PC-9 (cell line): ENCODE measurements around the gene KANSL3. TPM values are rescaled to one million over a fixed set of nuclear protein-coding genes. Genes with fewer than 3 reads are reported as not detected.

Experiments
- BruUV-seq: library from RNA; stranded (reverse); fragments of 400-500 nt; replicated peaks from 2 replicates; lab custom pipeline; 2021; lab: Mats Ljungman, UMichigan
- CTCF ChIA-PET: fragments of 300-600 bp; sonication (Branson Sonifier 250); formaldehyde crosslinking; loops from one replicate; lab custom pipeline; 2022; ENCODE audit warnings: antibody characterized with exemption; lab: Charles Lee
- POLR2A ChIA-PET: fragments of 300-600 bp; sonication (Branson Sonifier 250); formaldehyde crosslinking; loops from one replicate; lab custom pipeline; 2022; ENCODE audit warnings: antibody characterized with exemption; ENCODE audit not compliant: unreplicated experiment; lab: Charles Lee
- DNase-seq, 2 experiments: peaks; one replicate each; pipeline versions ENCODE4 v3.0.0 to v3.0.0-alpha.2; 2015 to 2022; ENCODE audit warnings: mixed read lengths in 1 of 2
- H2AFZ ChIP-seq: fragments of 200-600 bp; sonication (generic); 2 replicates; pipeline ENCODE4 v1.8.1; 2017; ENCODE audit warnings: antibody characterized with exemption
- H3F3A ChIP-seq: fragments of 200-600 bp; sonication (generic); 2 replicates; pipeline ENCODE4 v1.8.1; 2017; ENCODE audit warnings: antibody characterized with exemption, mild to moderate bottlenecking, low read depth; ENCODE audit not compliant: insufficient read depth
- H3K27ac ChIP-seq: fragments of 200-600 bp; sonication (generic); 2 replicates; pipeline ENCODE4 v1.6.1; 2016; ENCODE audit warnings: mixed run types
- H3K27me3 ChIP-seq: fragments of 200-600 bp; sonication (generic); 2 replicates; pipeline ENCODE4 v1.6.1; 2016; ENCODE audit warnings: low read depth, mixed run types; ENCODE audit not compliant: insufficient read depth
- H3K36me3 ChIP-seq: fragments of 200-600 bp; sonication (generic); 2 replicates; pipeline ENCODE4 v1.6.1; 2016; ENCODE audit warnings: low read depth, mixed run types
- H3K4me1 ChIP-seq: fragments of 200-600 bp; sonication (generic); replicated peaks from 2 replicates; pipeline ENCODE4 v1.6.1; 2016; ENCODE audit warnings: mixed run types; ENCODE audit not compliant: insufficient read depth
- H3K4me2 ChIP-seq: fragments of 200-600 bp; sonication (generic); 2 replicates; pipeline ENCODE4 v1.6.1; 2017; ENCODE audit warnings: mixed run types
- H3K4me3 ChIP-seq: fragments of 200-600 bp; sonication (generic); 2 replicates; pipeline ENCODE4 v1.6.1; 2016; ENCODE audit warnings: mixed run types
- H3K79me2 ChIP-seq: fragments of 200-600 bp; sonication (generic); 2 replicates; pipeline ENCODE4 v1.6.1; 2017; ENCODE audit warnings: low read depth, mixed run types
- H3K9me2 ChIP-seq: fragments of 200-600 bp; sonication (generic); 2 replicates; pipeline ENCODE4 v1.8.1; 2017; ENCODE audit warnings: mild to moderate bottlenecking; ENCODE audit not compliant: insufficient read depth
- H3K9me3 ChIP-seq: fragments of 200-600 bp; sonication (generic); 2 replicates; pipeline ENCODE4 v1.8.1; 2016; ENCODE audit warnings: low read depth; ENCODE audit not compliant: insufficient read depth
- H4K20me1 ChIP-seq: fragments of 200-600 bp; sonication (generic); 2 replicates; pipeline ENCODE4 v1.8.1; 2017; ENCODE audit not compliant: insufficient read depth
- CTCF ChIP-seq: fragments of 200-600 bp; sonication (generic); conservative IDR thresholded peaks from 2 replicates; pipeline ENCODE4 v1.6.1; 2017; ENCODE audit warnings: mixed run types, antibody characterized with exemption, mild to moderate bottlenecking, moderate library complexity
- EZH2 ChIP-seq: fragments of 200-600 bp; sonication (generic); IDR thresholded peaks from 2 replicates; pipeline ENCODE4 v1.8.0; 2017; ENCODE audit warnings: antibody characterized with exemption, low read depth
- intact Hi-C: fragments of 100-400 bp; cut with micrococcal nuclease; formaldehyde crosslinking; loops from one replicate; pipeline ENCODE4 v1.10.0; 2022; ENCODE audit not compliant: unreplicated experiment
- total RNA-seq: library from RNA; stranded (reverse); gene quantifications from 2 replicates; pipeline ENCODE4 v1.2.3, GENCODE V29; 2021

The KANSL3 gene
- total RNA-seq, 1 experiment from 2014 or later = 52.0 TPM

DNA sequence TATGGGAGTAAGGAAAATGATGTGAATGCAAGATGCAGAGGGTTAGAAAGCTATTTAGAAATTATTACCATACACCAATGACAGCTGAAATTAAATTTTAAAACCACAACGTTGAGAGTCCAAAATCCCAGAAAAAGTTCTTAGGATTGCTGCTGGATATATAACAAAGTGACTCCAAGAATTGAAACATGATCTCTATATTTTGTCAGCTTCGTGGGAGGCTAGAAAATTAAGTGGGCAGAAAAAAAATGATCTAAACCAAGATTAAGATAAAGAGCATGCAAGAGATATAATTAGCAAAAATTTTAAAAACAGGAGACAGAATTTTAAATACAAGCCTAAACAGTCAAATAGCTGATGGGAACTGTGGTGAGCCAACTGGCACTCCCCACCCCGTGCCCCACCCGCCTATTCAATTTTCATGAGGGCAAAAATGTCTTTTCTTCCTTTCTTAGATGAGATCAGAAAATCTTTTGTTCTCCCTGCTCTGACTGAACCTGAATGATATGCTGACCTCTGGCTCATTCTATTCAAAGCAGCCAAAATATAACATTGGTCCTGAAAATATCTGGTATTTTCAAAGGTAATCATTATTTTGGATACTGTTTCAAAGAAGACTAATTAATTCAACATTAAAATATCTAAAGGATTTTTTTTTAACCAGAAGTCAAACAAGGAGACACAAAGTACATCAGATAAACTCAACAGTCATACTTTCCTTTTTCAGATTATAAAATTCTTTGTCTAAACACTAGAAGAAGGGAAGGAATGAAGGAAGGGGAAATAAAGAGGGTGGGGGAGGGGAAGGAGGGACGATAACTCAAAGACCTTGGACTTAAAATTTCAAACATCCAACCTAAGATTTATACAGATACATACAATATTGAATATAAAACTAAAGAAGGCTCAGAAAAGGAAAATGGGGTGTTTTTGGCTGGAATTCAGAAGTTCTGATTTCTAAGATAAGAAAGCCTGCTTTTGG, 12.2 kb downstream of the KANSL3 start:
- H2AFZ ChIP-seq = no peak overlapping the region
- no TSS peak for BruUV-seq
- DNase-seq = no peak
- H3K4me3 ChIP-seq = no peak overlapping the region
- peaks cover 24% of the 10 kb centered on the region for H4K20me1 ChIP-seq
- H3K9me2 ChIP-seq = no peaks in the 10 kb centered on the region
- TF ChIP-seq EZH2 (no peak), CTCF (no peak)
- peaks cover 18% of the 10 kb centered on the region; the same call in 1 of the 2 replicates for H3F3A ChIP-seq
- ChIA-PET POLR2A (no interaction called here), CTCF (interaction anchor here (0.5 to 0.6 kb wide), 2 partner anchors 11 to 116 kb away, joined by 3 read pairs; no protein-coding TSS in a partner anchor)
- intact Hi-C loops = no loop called here
- H3K4me2 ChIP-seq = no peak overlapping the region
- H3K79me2 ChIP-seq = peaks cover 30% of the 10 kb centered on the region
- no peaks in the 10 kb centered on the region for H3K4me1 ChIP-seq
- peaks cover 60% of the 10 kb centered on the region for H3K36me3 ChIP-seq
- H3K27ac ChIP-seq = no peak overlapping the region
- H3K9me3 ChIP-seq = no peaks in the 10 kb centered on the region
- no peaks in the 10 kb centered on the region for H3K27me3 ChIP-seq

DNA sequence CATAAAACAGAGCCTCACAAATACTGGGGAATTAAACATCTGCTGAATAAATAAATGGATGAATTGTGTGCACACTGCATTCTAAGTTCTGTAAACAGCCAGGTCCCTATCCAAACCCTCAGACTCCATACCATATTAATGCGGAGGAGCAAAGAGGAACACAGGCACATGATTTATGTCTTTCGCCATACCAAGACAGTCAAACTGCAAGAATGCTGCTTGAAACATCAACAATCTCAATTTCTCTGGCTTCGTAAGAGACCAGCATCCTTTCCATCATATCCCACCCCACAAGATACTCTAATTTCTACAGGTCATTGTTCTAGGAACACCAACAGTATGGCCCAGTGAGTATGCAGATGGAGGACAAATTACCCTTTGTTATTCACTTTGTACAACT, 15.0 kb downstream of the KANSL3 start:
- BruUV-seq = no TSS peak
- Histone ChIP-seq H3K27me3 (no peaks in the 10 kb centered on the region), H3K79me2 (peaks cover 17% of the 10 kb centered on the region; the same call in 1 of the 2 replicates), H3K36me3 (peaks cover 59% of the 10 kb centered on the region), H3K4me3 (no peak overlapping the region), H3K4me2 (no peak overlapping the region), H3F3A (peaks cover 13% of the 10 kb centered on the region; the same call in 1 of the 2 replicates), H4K20me1 (peaks cover 5% of the 10 kb centered on the region; the same call in 1 of the 2 replicates), H3K9me2 (no peaks in the 10 kb centered on the region), H3K4me1 (no peaks in the 10 kb centered on the region), H3K9me3 (no peaks in the 10 kb centered on the region), H3K27ac (no peak overlapping the region), H2AFZ (no peak overlapping the region)
- CTCF ChIA-PET = no interaction called here
- intact Hi-C loops = no loop called here
- POLR2A ChIA-PET = no interaction called here
- DNase-seq = no peak
- no peak for TF ChIP-seq EZH2
- TF ChIP-seq CTCF = no peak

DNA sequence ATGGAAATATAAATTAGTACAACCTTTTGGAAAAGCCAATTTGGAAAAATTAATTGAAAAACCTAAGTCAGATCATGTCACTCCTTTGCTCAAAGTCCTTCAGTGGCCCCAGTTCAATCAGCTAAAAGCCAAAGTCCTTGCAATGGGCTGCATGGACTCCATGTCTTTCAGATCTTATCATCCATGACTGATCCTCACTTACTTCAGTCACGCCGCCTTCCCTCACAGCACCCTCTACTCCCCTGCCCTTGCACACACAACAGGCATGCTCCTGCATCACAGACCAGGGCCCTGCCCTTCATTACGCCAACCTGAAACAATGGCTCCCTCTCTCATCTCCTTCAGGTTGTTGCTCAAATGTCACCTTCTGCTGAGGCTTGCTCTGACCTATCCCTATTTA, 15.6 kb downstream of the KANSL3 start:
- no peaks in the 10 kb centered on the region for H3K27me3 ChIP-seq
- no peak overlapping the region for H3K27ac ChIP-seq
- peaks cover 13% of the 10 kb centered on the region; the same call in 1 of the 2 replicates for H3F3A ChIP-seq
- no peak for DNase-seq
- H2AFZ ChIP-seq = no peak overlapping the region
- CTCF ChIA-PET = no interaction called here
- no peaks in the 10 kb centered on the region for H3K9me3 ChIP-seq
- TF ChIP-seq CTCF = no peak
- no peak for TF ChIP-seq EZH2
- H3K79me2 ChIP-seq = peaks cover 17% of the 10 kb centered on the region; the same call in 1 of the 2 replicates
- POLR2A ChIA-PET = no interaction called here
- BruUV-seq = no TSS peak
- intact Hi-C loops = no loop called here
- no peak overlapping the region for H3K4me2 ChIP-seq
- no peaks in the 10 kb centered on the region for H3K4me1 ChIP-seq
- no peaks in the 10 kb centered on the region for H3K9me2 ChIP-seq
- peaks cover 4% of the 10 kb centered on the region; the same call in 1 of the 2 replicates for H4K20me1 ChIP-seq
- H3K4me3 ChIP-seq = no peak overlapping the region
- peaks cover 53% of the 10 kb centered on the region for H3K36me3 ChIP-seq
